ENCODE results near the gene KISS1.

The KISS1 gene

GRCh38 chr1:204154568-204155255, 41.6 kb downstream of the KISS1 start:
- Mint-ChIP-seq H3K4me1 (ENCODE audit: low read depth in 2 of 2) (peaks cover 7 to 8% of the 10 kb centered on the region in 2 donors), H3K27me3 (peaks cover 5 to 41% of the 10 kb centered on the region in 2 donors), H3K4me3 (no peak overlapping the region), H3K9me3 (no peaks in the 10 kb centered on the region), H3K36me3 (ENCODE audit: insufficient read depth) (peaks cover 3% of the 10 kb centered on the region), H3K27ac (no peak overlapping the region)
- ATAC-seq (replicated peaks): no peak
- DNase-seq: no peak

GRCh38 chr1:204153667-204154066, 42.6 kb downstream of the KISS1 start:
- Mint-ChIP-seq H3K36me3 (ENCODE audit: insufficient read depth) (peaks cover 3% of the 10 kb centered on the region), H3K9me3 (no peaks in the 10 kb centered on the region), H3K4me3 (no peak overlapping the region), H3K4me1 (ENCODE audit: low read depth in 2 of 2) (peaks cover 7 to 8% of the 10 kb centered on the region in 2 donors), H3K27me3 (peaks cover 5 to 31% of the 10 kb centered on the region in 2 donors), H3K27ac (no peak overlapping the region)
- DNase-seq (no peak), ATAC-seq (replicated peaks) (no peak)

- Mint-ChIP-seq H3K36me3 (ENCODE audit: insufficient read depth) (peaks cover 3% of the 10 kb centered on the region), H3K27me3 (peaks cover 0 to 28% of the 10 kb centered on the region in 2 donors), H3K4me1 (ENCODE audit: low read depth in 2 of 2) (peaks cover 7 to 8% of the 10 kb centered on the region in 2 donors), H3K9me3 (no peaks in the 10 kb centered on the region), H3K27ac (peak overlapping the region in 1 of 2 donors; percentile 57), H3K4me3 (peak overlapping the region; percentile 65 to 71)
- DNase-seq (no peak), ATAC-seq (replicated peaks) (peak; percentile 4)
Measured at GRCh38 chr1:204152310-204153044, 43.8 kb downstream of the KISS1 start.

GRCh38 chr1:204151552-204152309, 44.6 kb downstream of the KISS1 start, which contains the start of gene ETNK2:
Gene ETNK2 (minus strand): TSS chr1:204152044. CDS start chr1:204151852, 192 bp downstream.
- Mint-ChIP-seq H3K27ac (peak within 1 kb of the TSS in 1 of 2 donors; percentile 57), H3K9me3 (no peaks in the 10 kb centered on the region), H3K4me3 (peak within 1 kb of the TSS; percentile 71 to 77), H3K4me1 (ENCODE audit: low read depth in 2 of 2) (peaks cover 7 to 8% of the 10 kb centered on the region in 2 donors), H3K36me3 (ENCODE audit: insufficient read depth) (peaks cover 3% of the 10 kb centered on the region), H3K27me3 (peaks cover 0 to 23% of the 10 kb centered on the region in 2 donors)
- peak; percentile 40 to 65 (median 57) for DNase-seq
- ATAC-seq (replicated peaks): peak; percentile 85

- DNase-seq (no peak), ATAC-seq (replicated peaks) (peak; percentile 28)
- Mint-ChIP-seq H3K4me1 (ENCODE audit: low read depth in 2 of 2) (peaks cover 7 to 8% of the 10 kb centered on the region in 2 donors), H3K27me3 (peaks cover 0 to 15% of the 10 kb centered on the region in 2 donors), H3K27ac (peak overlapping the region in 1 of 2 donors; percentile 46), H3K9me3 (no peaks in the 10 kb centered on the region), H3K36me3 (ENCODE audit: insufficient read depth) (peaks cover 3% of the 10 kb centered on the region), H3K4me3 (peak overlapping the region; percentile 71 to 77)
Measured at GRCh38 chr1:204150702-204151551, 45.4 kb downstream of the KISS1 start.

- DNase-seq: no peak
- Mint-ChIP-seq H3K9me3 (no peaks in the 10 kb centered on the region), H3K27me3 (peaks cover 0 to 7% of the 10 kb centered on the region in 2 donors), H3K36me3 (ENCODE audit: insufficient read depth) (peaks cover 3% of the 10 kb centered on the region), H3K4me1 (ENCODE audit: low read depth in 2 of 2) (peaks cover 7 to 8% of the 10 kb centered on the region in 2 donors), H3K27ac (peak overlapping the region in 1 of 2 donors; percentile 16), H3K4me3 (peak overlapping the region; percentile 71 to 77)
- no peak for ATAC-seq (replicated peaks)
Measured at GRCh38 chr1:204149635-204150565, 46.4 kb downstream of the KISS1 start.

- ATAC-seq (replicated peaks) (no peak), DNase-seq (no peak)
- H3K27me3 Mint-ChIP-seq: peaks cover 0 to 9% of the 10 kb centered on the region in 2 donors
- H3K4me1 Mint-ChIP-seq (ENCODE audit: low read depth in 2 of 2): peaks cover 7 to 8% of the 10 kb centered on the region in 2 donors
- H3K36me3 Mint-ChIP-seq (ENCODE audit: insufficient read depth): peaks cover under 1% of the 10 kb centered on the region
- peak overlapping the region in 1 of 2 donors; percentile 16 for H3K27ac Mint-ChIP-seq
- no peak overlapping the region for H3K4me3 Mint-ChIP-seq
- no peaks in the 10 kb centered on the region for H3K9me3 Mint-ChIP-seq
Measured at GRCh38 chr1:204149107-204149506, 47.2 kb downstream of the KISS1 start.

- Mint-ChIP-seq H3K4me1 (ENCODE audit: low read depth in 2 of 2) (peaks cover 4 to 7% of the 10 kb centered on the region in 2 donors), H3K4me3 (no peak overlapping the region), H3K9me3 (no peaks in the 10 kb centered on the region), H3K27ac (peak overlapping the region in 1 of 2 donors; percentile 55), H3K36me3 (ENCODE audit: insufficient read depth) (no peaks in the 10 kb centered on the region), H3K27me3 (peaks cover 0 to 9% of the 10 kb centered on the region in 2 donors)
- ATAC-seq (replicated peaks) (no peak), DNase-seq (no peak)
Measured at GRCh38 chr1:204147406-204148383, 48.6 kb downstream of the KISS1 start.

- peaks cover 0 to 9% of the 10 kb centered on the region in 2 donors for H3K27me3 Mint-ChIP-seq
- H3K27ac Mint-ChIP-seq: no peak overlapping the region
- no peak overlapping the region for H3K4me3 Mint-ChIP-seq
- H3K9me3 Mint-ChIP-seq: no peaks in the 10 kb centered on the region
- peaks cover 0 to 4% of the 10 kb centered on the region in 2 donors for H3K4me1 Mint-ChIP-seq (ENCODE audit: low read depth in 2 of 2)
- DNase-seq (no peak), ATAC-seq (replicated peaks) (no peak)
- H3K36me3 Mint-ChIP-seq (ENCODE audit: insufficient read depth): no peaks in the 10 kb centered on the region
Measured at GRCh38 chr1:204146965-204147364, 49.3 kb downstream of the KISS1 start.

GRCh38 chr1:204146309-204146708, 50.0 kb downstream of the KISS1 start:
- peaks cover 0 to 4% of the 10 kb centered on the region in 2 donors for H3K4me1 Mint-ChIP-seq (ENCODE audit: low read depth in 2 of 2)
- no peak for ATAC-seq (replicated peaks)
- H3K27me3 Mint-ChIP-seq: peaks cover 3 to 9% of the 10 kb centered on the region in 2 donors
- no peak overlapping the region for H3K4me3 Mint-ChIP-seq
- peaks cover 3% of the 10 kb centered on the region for H3K36me3 Mint-ChIP-seq (ENCODE audit: insufficient read depth)
- no peak overlapping the region for H3K27ac Mint-ChIP-seq
- H3K9me3 Mint-ChIP-seq: no peaks in the 10 kb centered on the region
- DNase-seq: no peak

GRCh38 chr1:204145033-204145504, 51.2 kb downstream of the KISS1 start:
- Mint-ChIP-seq H3K36me3 (ENCODE audit: insufficient read depth) (peaks cover 12% of the 10 kb centered on the region), H3K9me3 (no peaks in the 10 kb centered on the region), H3K27ac (no peak overlapping the region), H3K4me3 (no peak overlapping the region), H3K4me1 (ENCODE audit: low read depth in 2 of 2) (peaks cover 0 to 2% of the 10 kb centered on the region in 2 donors), H3K27me3 (peaks cover 6 to 9% of the 10 kb centered on the region in 2 donors)
- no peak for ATAC-seq (replicated peaks)
- DNase-seq: no peak
